ENCODE data around the gene NDUFS8. TPM values are rescaled to one million over a fixed set of nuclear protein-coding genes. Genes with fewer than 3 reads are reported as not detected.

NDUFS8 gene
- total RNA-seq, 1 experiment from 2014 or later, result 334 TPM

- Histone ChIP-seq H3K27me3 (replicated peaks; ENCODE audit: control insufficient read depth, insufficient read depth, low read length) (no peaks in the 10 kb centered on the region), H3K36me3 (ENCODE audit: control insufficient read depth, insufficient read depth, low read length) (no peaks in the 10 kb centered on the region), H3K4me3 (ENCODE audit: low read depth, low read length) (no peak overlapping the region), H3K4me1 (peaks cover 4% of the 10 kb centered on the region; the same call in 1 of the 2 replicates), H3K9me3 (no peaks in the 10 kb centered on the region)
- H3K9me3 Mint-ChIP-seq (ENCODE audit: unreplicated experiment), result no peaks in the 10 kb centered on the region
- H3K27me3 Mint-ChIP-seq (ENCODE audit: insufficient read depth, unreplicated experiment), result no peaks in the 10 kb centered on the region
- no peak for DNase-seq
- no TSS peak for BruUV-seq (replicated peaks)
- ChIA-PET CTCF (no interaction called here), POLR2A (no interaction called here)
- peaks cover 4% of the 10 kb centered on the region for H3K36me3 Mint-ChIP-seq (ENCODE audit: insufficient read depth, unreplicated experiment)
- no peak for TF ChIP-seq CTCF (IDR thresholded peaks at IDR 0.05; ENCODE audit: insufficient read depth in 1 of 2, low read depth in 1 of 2, low read length in 1 of 2, severe bottlenecking in 1 of 2, unreplicated experiment in 1 of 2)
- H3K4me3 Mint-ChIP-seq (ENCODE audit: unreplicated experiment), result no peak overlapping the region
- intact Hi-C loops (cut with micrococcal nuclease; ENCODE audit: unreplicated experiment), result no loop called here
- H3K4me1 Mint-ChIP-seq (ENCODE audit: low read depth, unreplicated experiment), result no peaks in the 10 kb centered on the region
- H3K27ac Mint-ChIP-seq (ENCODE audit: unreplicated experiment), result no peak overlapping the region
Measured at GRCh38 chr11:67996051-67996450, 34.4 kb upstream of the NDUFS8 start.

- no peak for TF ChIP-seq CTCF (IDR thresholded peaks at IDR 0.05; ENCODE audit: insufficient read depth in 1 of 2, low read depth in 1 of 2, low read length in 1 of 2, severe bottlenecking in 1 of 2, unreplicated experiment in 1 of 2)
- BruUV-seq (replicated peaks), result no TSS peak
- peaks cover 4% of the 10 kb centered on the region; the same call in 1 of the 2 replicates for H3K4me1 ChIP-seq
- peak; percentile 69 to 82 for DNase-seq
- no peaks in the 10 kb centered on the region for H3K9me3 ChIP-seq
- H3K4me1 Mint-ChIP-seq (ENCODE audit: low read depth, unreplicated experiment), result no peaks in the 10 kb centered on the region
- H3K9me3 Mint-ChIP-seq (ENCODE audit: unreplicated experiment), result no peaks in the 10 kb centered on the region
- intact Hi-C loops (cut with micrococcal nuclease; ENCODE audit: unreplicated experiment), result no loop called here
- ChIA-PET POLR2A (interaction anchor here (0.8 kb wide), 1 partner anchor 58 kb away, joined by 6 read pairs; no protein-coding TSS in a partner anchor), CTCF (no interaction called here)
- H3K27me3 Mint-ChIP-seq (ENCODE audit: insufficient read depth, unreplicated experiment), result no peaks in the 10 kb centered on the region
- H3K36me3 ChIP-seq (ENCODE audit: control insufficient read depth, insufficient read depth, low read length), result no peaks in the 10 kb centered on the region
- no peak overlapping the region for H3K4me3 ChIP-seq (ENCODE audit: low read depth, low read length)
- no peaks in the 10 kb centered on the region for H3K27me3 ChIP-seq (replicated peaks; ENCODE audit: control insufficient read depth, insufficient read depth, low read length)
- no peak overlapping the region for H3K4me3 Mint-ChIP-seq (ENCODE audit: unreplicated experiment)
- peaks cover 4% of the 10 kb centered on the region for H3K36me3 Mint-ChIP-seq (ENCODE audit: insufficient read depth, unreplicated experiment)
- H3K27ac Mint-ChIP-seq (ENCODE audit: unreplicated experiment), result no peak overlapping the region
Measured at GRCh38 chr11:67996622-67997474, 33.6 kb upstream of the NDUFS8 start.

- Histone ChIP-seq H3K4me1 (peaks cover 4% of the 10 kb centered on the region; the same call in 1 of the 2 replicates), H3K36me3 (ENCODE audit: control insufficient read depth, insufficient read depth, low read length) (no peaks in the 10 kb centered on the region), H3K4me3 (ENCODE audit: low read depth, low read length) (no peak overlapping the region), H3K27me3 (replicated peaks; ENCODE audit: control insufficient read depth, insufficient read depth, low read length) (no peaks in the 10 kb centered on the region), H3K9me3 (no peaks in the 10 kb centered on the region)
- DNase-seq, result peak in 1 of 2 experiments; percentile 36
- H3K27ac Mint-ChIP-seq (ENCODE audit: unreplicated experiment), result no peak overlapping the region
- TF ChIP-seq CTCF (IDR thresholded peaks at IDR 0.05; ENCODE audit: insufficient read depth in 1 of 2, low read depth in 1 of 2, low read length in 1 of 2, severe bottlenecking in 1 of 2, unreplicated experiment in 1 of 2), result no peak
- no peaks in the 10 kb centered on the region for H3K9me3 Mint-ChIP-seq (ENCODE audit: unreplicated experiment)
- no peaks in the 10 kb centered on the region for H3K27me3 Mint-ChIP-seq (ENCODE audit: insufficient read depth, unreplicated experiment)
- H3K36me3 Mint-ChIP-seq (ENCODE audit: insufficient read depth, unreplicated experiment), result peaks cover 4% of the 10 kb centered on the region
- no peak overlapping the region for H3K4me3 Mint-ChIP-seq (ENCODE audit: unreplicated experiment)
- BruUV-seq (replicated peaks), result no TSS peak
- ChIA-PET CTCF (no interaction called here), POLR2A (no interaction called here)
- peaks cover 3% of the 10 kb centered on the region for H3K4me1 Mint-ChIP-seq (ENCODE audit: low read depth, unreplicated experiment)
- intact Hi-C loops (cut with micrococcal nuclease; ENCODE audit: unreplicated experiment), result no loop called here
Measured at GRCh38 chr11:67997475-67997921, 33.0 kb upstream of the NDUFS8 start.

Measured in Caco-2 (cell line).